NCI-H2227 (cell line): Measurements from ENCODE around the gene RARB.

ENCODE experiments used
- DNase-seq: peaks from one replicate; lab custom pipeline; 2025; ENCODE audit not compliant: unreplicated experiment; lab: John Stamatoyannopoulos, UW

RARB gene

GRCh38 chr3:25503898-25504301 is 75.8 kb downstream of the RARB start:
- DNase-seq, result no peak

- no peak for DNase-seq
Measured at GRCh38 chr3:25505581-25505980, 77.5 kb downstream of the RARB start.

GRCh38 chr3:25507811-25508210 is 79.7 kb downstream of the RARB start:
- no peak for DNase-seq

GRCh38 chr3:25508433-25508832 is 80.4 kb downstream of the RARB start:
- DNase-seq, result no peak

GRCh38 chr3:25508901-25509300 is 80.8 kb downstream of the RARB start:
- no peak for DNase-seq

GRCh38 chr3:25510797-25511196 is 82.7 kb downstream of the RARB start:
- no peak for DNase-seq

- no peak for DNase-seq
Measured at GRCh38 chr3:25511972-25512721, 84.1 kb downstream of the RARB start.

- DNase-seq, result no peak
Measured at GRCh38 chr3:25513642-25514266, 85.7 kb downstream of the RARB start.

GRCh38 chr3:25515171-25515570 is 87.1 kb downstream of the RARB start:
- DNase-seq, result no peak

- DNase-seq, result no peak
Measured at GRCh38 chr3:25520926-25521559, 93.0 kb downstream of the RARB start.

- DNase-seq, result no peak
Measured at GRCh38 chr3:25527336-25527735, 99.3 kb downstream of the RARB start.

- no peak for DNase-seq
Measured at GRCh38 chr3:25527801-25528200, 99.7 kb downstream of the RARB start.

GRCh38 chr3:25531971-25532370 is 103.9 kb downstream of the RARB start:
- DNase-seq, result no peak

- no peak for DNase-seq
Measured at GRCh38 chr3:25532431-25533162, 104.5 kb downstream of the RARB start.

GRCh38 chr3:25533399-25533798 is 105.3 kb downstream of the RARB start:
- no peak for DNase-seq

GRCh38 chr3:25534007-25534406 is 105.9 kb downstream of the RARB start:
- DNase-seq, result no peak

- no peak for DNase-seq
Measured at GRCh38 chr3:25536521-25537391, 108.7 kb downstream of the RARB start.

GRCh38 chr3:25537516-25537915 is 109.5 kb downstream of the RARB start:
- no peak for DNase-seq

- no peak for DNase-seq
Measured at GRCh38 chr3:25540273-25540672, 112.2 kb downstream of the RARB start.

- no peak for DNase-seq
Measured at GRCh38 chr3:25542492-25543039, 114.5 kb downstream of the RARB start.
